ENCODE data around the gene ZBTB7B. TPM values are rescaled to one million over a fixed set of nuclear protein-coding genes. Genes with fewer than 3 reads are reported as not detected.
A peak's percentile ranks its signal among the peaks of the same experiment; 100 is the strongest.

Gene ZBTB7B
- polyA plus RNA-seq, 2 donors = 71.7 to 95.8 TPM

GRCh38 chr1:155049651-155050559, 47.3 kb downstream of the ZBTB7B start:
- Histone ChIP-seq H3K36me3 (ENCODE audit: control insufficient read depth in 2 of 2, insufficient read depth in 2 of 2, low read length in 1 of 2) (peaks cover 0 to 7% of the 10 kb centered on the region in 2 donors), H3K27me3 (ENCODE audit: control insufficient read depth in 1 of 2, insufficient read depth in 2 of 2, low read length in 2 of 2) (no peaks in the 10 kb centered on the region), H3K4me3 (ENCODE audit: low read depth in 1 of 2, low read length in 2 of 2) (peak overlapping the region; percentile 63 to 69), H3K9me3 (ENCODE audit: control insufficient read depth in 2 of 2, insufficient read depth in 1 of 2, low read depth in 1 of 2, low read length in 1 of 2) (no peaks in the 10 kb centered on the region), H3K4me1 (ENCODE audit: control insufficient read depth in 2 of 2, insufficient read depth in 2 of 2, low read length in 1 of 2) (peaks cover 2 to 16% of the 10 kb centered on the region in 2 donors), H3K27ac (ENCODE audit: low read depth in 2 of 2, low read length in 1 of 2) (peak overlapping the region; percentile 93 to 98)
- 11% methylated on average over 10 of the region's 10 CpGs for WGBS, 2 donors

- Histone ChIP-seq H3K27ac (ENCODE audit: low read depth in 2 of 2, low read length in 1 of 2) (peak within 1 kb of the TSS; percentile 93 to 98), H3K4me3 (ENCODE audit: low read depth in 1 of 2, low read length in 2 of 2) (peak within 1 kb of the TSS; percentile 63 to 69), H3K36me3 (ENCODE audit: control insufficient read depth in 2 of 2, insufficient read depth in 2 of 2, low read length in 1 of 2) (peaks cover under 1 to 11% of the 10 kb centered on the region in 2 donors), H3K27me3 (ENCODE audit: control insufficient read depth in 1 of 2, insufficient read depth in 2 of 2, low read length in 2 of 2) (no peaks in the 10 kb centered on the region), H3K9me3 (ENCODE audit: control insufficient read depth in 2 of 2, insufficient read depth in 1 of 2, low read depth in 1 of 2, low read length in 1 of 2) (no peaks in the 10 kb centered on the region), H3K4me1 (ENCODE audit: control insufficient read depth in 2 of 2, insufficient read depth in 2 of 2, low read length in 1 of 2) (peaks cover 2 to 14% of the 10 kb centered on the region in 2 donors)
- 0 to 1% methylated on average over 75 to 99 of the region's 99 CpGs for WGBS, 2 donors
Measured at GRCh38 chr1:155050560-155051341, 48.1 kb downstream of the ZBTB7B start, which contains the start of gene ADAM15. Gene ADAM15 (plus strand): TSS chr1:155051316. CDS start chr1:155051387, 71 bp downstream.

GRCh38 chr1:155051342-155051776, 48.8 kb downstream of the ZBTB7B start:
- no peaks in the 10 kb centered on the region for H3K9me3 ChIP-seq (ENCODE audit: control insufficient read depth in 2 of 2, insufficient read depth in 1 of 2, low read depth in 1 of 2, low read length in 1 of 2)
- H3K27ac ChIP-seq (ENCODE audit: low read depth in 2 of 2, low read length in 1 of 2) = peak overlapping the region; percentile 80 to 98
- H3K4me3 ChIP-seq (ENCODE audit: low read depth in 1 of 2, low read length in 2 of 2) = peak overlapping the region; percentile 61 to 63
- no peaks in the 10 kb centered on the region for H3K27me3 ChIP-seq (ENCODE audit: control insufficient read depth in 1 of 2, insufficient read depth in 2 of 2, low read length in 2 of 2)
- peaks cover 2 to 14% of the 10 kb centered on the region in 2 donors for H3K4me1 ChIP-seq (ENCODE audit: control insufficient read depth in 2 of 2, insufficient read depth in 2 of 2, low read length in 1 of 2)
- peaks cover 6 to 17% of the 10 kb centered on the region in 2 donors for H3K36me3 ChIP-seq (ENCODE audit: control insufficient read depth in 2 of 2, insufficient read depth in 2 of 2, low read length in 1 of 2)
- WGBS, 2 donors = 0 to 1% methylated on average over 27 to 31 of the region's 31 CpGs

- H3K9me3 ChIP-seq (ENCODE audit: control insufficient read depth in 2 of 2, insufficient read depth in 1 of 2, low read depth in 1 of 2, low read length in 1 of 2) = no peaks in the 10 kb centered on the region
- peaks cover 12 to 22% of the 10 kb centered on the region in 2 donors for H3K36me3 ChIP-seq (ENCODE audit: control insufficient read depth in 2 of 2, insufficient read depth in 2 of 2, low read length in 1 of 2)
- H3K27ac ChIP-seq (ENCODE audit: low read depth in 2 of 2, low read length in 1 of 2) = peak overlapping the region; percentile 80 to 98
- H3K27me3 ChIP-seq (ENCODE audit: control insufficient read depth in 1 of 2, insufficient read depth in 2 of 2, low read length in 2 of 2) = no peaks in the 10 kb centered on the region
- H3K4me3 ChIP-seq (ENCODE audit: low read depth in 1 of 2, low read length in 2 of 2) = peak overlapping the region; percentile 61 to 63
- peaks cover 2 to 14% of the 10 kb centered on the region in 2 donors for H3K4me1 ChIP-seq (ENCODE audit: control insufficient read depth in 2 of 2, insufficient read depth in 2 of 2, low read length in 1 of 2)
- 2% methylated on average over 27 of the region's 27 CpGs for WGBS, 2 donors
Measured at GRCh38 chr1:155051777-155052398, 49.3 kb downstream of the ZBTB7B start.

GRCh38 chr1:155052439-155053395, 50.1 kb downstream of the ZBTB7B start:
- WGBS, 2 donors = 31 to 41% methylated on average over 12 of the region's 12 CpGs
- no peaks in the 10 kb centered on the region for H3K27me3 ChIP-seq (ENCODE audit: control insufficient read depth in 1 of 2, insufficient read depth in 2 of 2, low read length in 2 of 2)
- peaks cover 2 to 14% of the 10 kb centered on the region in 2 donors for H3K4me1 ChIP-seq (ENCODE audit: control insufficient read depth in 2 of 2, insufficient read depth in 2 of 2, low read length in 1 of 2)
- peak overlapping the region; percentile 61 to 63 for H3K4me3 ChIP-seq (ENCODE audit: low read depth in 1 of 2, low read length in 2 of 2)
- H3K36me3 ChIP-seq (ENCODE audit: control insufficient read depth in 2 of 2, insufficient read depth in 2 of 2, low read length in 1 of 2) = peaks cover 16 to 30% of the 10 kb centered on the region in 2 donors
- H3K27ac ChIP-seq (ENCODE audit: low read depth in 2 of 2, low read length in 1 of 2) = peak overlapping the region; percentile 52 to 80
- no peaks in the 10 kb centered on the region for H3K9me3 ChIP-seq (ENCODE audit: control insufficient read depth in 2 of 2, insufficient read depth in 1 of 2, low read depth in 1 of 2, low read length in 1 of 2)

- Histone ChIP-seq H3K27ac (ENCODE audit: low read depth in 2 of 2, low read length in 1 of 2) (peak overlapping the region in 1 of 2 donors; percentile 52), H3K9me3 (ENCODE audit: control insufficient read depth in 2 of 2, insufficient read depth in 1 of 2, low read depth in 1 of 2, low read length in 1 of 2) (peaks cover 0 to 2% of the 10 kb centered on the region in 2 donors), H3K4me3 (ENCODE audit: low read depth in 1 of 2, low read length in 2 of 2) (no peak overlapping the region), H3K27me3 (ENCODE audit: control insufficient read depth in 1 of 2, insufficient read depth in 2 of 2, low read length in 2 of 2) (no peaks in the 10 kb centered on the region), H3K36me3 (ENCODE audit: control insufficient read depth in 2 of 2, insufficient read depth in 2 of 2, low read length in 1 of 2) (peaks cover 21 to 39% of the 10 kb centered on the region in 2 donors), H3K4me1 (ENCODE audit: control insufficient read depth in 2 of 2, insufficient read depth in 2 of 2, low read length in 1 of 2) (peaks cover 2 to 14% of the 10 kb centered on the region in 2 donors)
- 66 to 71% methylated on average over 7 of the region's 7 CpGs for WGBS, 2 donors
Measured at GRCh38 chr1:155053531-155054105, 51.0 kb downstream of the ZBTB7B start.

- Histone ChIP-seq H3K9me3 (ENCODE audit: control insufficient read depth in 2 of 2, insufficient read depth in 1 of 2, low read depth in 1 of 2, low read length in 1 of 2) (peaks cover 0 to 2% of the 10 kb centered on the region in 2 donors), H3K36me3 (ENCODE audit: control insufficient read depth in 2 of 2, insufficient read depth in 2 of 2, low read length in 1 of 2) (peaks cover 26 to 52% of the 10 kb centered on the region in 2 donors), H3K4me3 (ENCODE audit: low read depth in 1 of 2, low read length in 2 of 2) (no peak overlapping the region), H3K27me3 (ENCODE audit: control insufficient read depth in 1 of 2, insufficient read depth in 2 of 2, low read length in 2 of 2) (no peaks in the 10 kb centered on the region), H3K27ac (ENCODE audit: low read depth in 2 of 2, low read length in 1 of 2) (no peak overlapping the region), H3K4me1 (ENCODE audit: control insufficient read depth in 2 of 2, insufficient read depth in 2 of 2, low read length in 1 of 2) (peaks cover 8 to 9% of the 10 kb centered on the region in 2 donors)
- 93 to 96% methylated on average over 7 to 8 of the region's 8 CpGs for WGBS, 2 donors
Measured at GRCh38 chr1:155057104-155057503, 54.5 kb downstream of the ZBTB7B start.

- peaks cover 26 to 52% of the 10 kb centered on the region in 2 donors for H3K36me3 ChIP-seq (ENCODE audit: control insufficient read depth in 2 of 2, insufficient read depth in 2 of 2, low read length in 1 of 2)
- 91% methylated on average over 13 of the region's 13 CpGs for WGBS, 2 donors
- H3K27me3 ChIP-seq (ENCODE audit: control insufficient read depth in 1 of 2, insufficient read depth in 2 of 2, low read length in 2 of 2) = no peaks in the 10 kb centered on the region
Measured at GRCh38 chr1:155057788-155058211, 55.2 kb downstream of the ZBTB7B start.

More at GRCh38 chr1:155057788-155058211, 55.2 kb downstream of the ZBTB7B start:
- Histone ChIP-seq H3K27ac (ENCODE audit: low read depth in 2 of 2, low read length in 1 of 2) (no peak overlapping the region), H3K9me3 (ENCODE audit: control insufficient read depth in 2 of 2, insufficient read depth in 1 of 2, low read depth in 1 of 2, low read length in 1 of 2) (peaks cover 0 to 2% of the 10 kb centered on the region in 2 donors), H3K4me1 (ENCODE audit: control insufficient read depth in 2 of 2, insufficient read depth in 2 of 2, low read length in 1 of 2) (peaks cover 8 to 12% of the 10 kb centered on the region in 2 donors), H3K4me3 (ENCODE audit: low read depth in 1 of 2, low read length in 2 of 2) (no peak overlapping the region)
